HUES64 (cell line): ENCODE results near the gene GPR141.

Experiments
- H3K27ac ChIP-seq: 2 replicates; pipeline ENCODE4 v1.7.0; 2013; ENCODE audit warnings: low read depth, low read length, inconsistent platforms
- H3K27me3 ChIP-seq: 2 replicates; pipeline ENCODE4 v1.6.1; 2013; ENCODE audit warnings: mild to moderate bottlenecking, low read length; ENCODE audit not compliant: insufficient read depth
- H3K36me3 ChIP-seq: 2 replicates; pipeline ENCODE4 v1.6.1; 2013; ENCODE audit warnings: mild to moderate bottlenecking, low read length; ENCODE audit not compliant: insufficient read depth
- H3K4me1 ChIP-seq: 2 replicates; pipeline ENCODE4 v1.6.1; 2013; ENCODE audit warnings: mild to moderate bottlenecking, low read length, moderate library complexity; ENCODE audit not compliant: insufficient read depth
- H3K4me3 ChIP-seq: 2 replicates; pipeline ENCODE4 v1.5.1; 2013; ENCODE audit warnings: mild to moderate bottlenecking, low read length, moderate library complexity
- H3K9ac ChIP-seq: 2 replicates; pipeline ENCODE4 v1.6.1; 2013; ENCODE audit warnings: mild to moderate bottlenecking, low read depth, low read length
- H3K9me3 ChIP-seq: 2 replicates; pipeline ENCODE4 v1.6.1; 2013; ENCODE audit warnings: low read depth, low read length; ENCODE audit not compliant: insufficient read depth
- WGBS: fragments of 150-250, 120-280 bp; methylation state at CpG from one replicate; pipeline ENCODE4 v1.1.7; 2013; ENCODE audit warnings: missing lambda C conversion rate; 5-methylcytosine and 5-hydroxymethylcytosine counted together

Gene GPR141

DNA sequence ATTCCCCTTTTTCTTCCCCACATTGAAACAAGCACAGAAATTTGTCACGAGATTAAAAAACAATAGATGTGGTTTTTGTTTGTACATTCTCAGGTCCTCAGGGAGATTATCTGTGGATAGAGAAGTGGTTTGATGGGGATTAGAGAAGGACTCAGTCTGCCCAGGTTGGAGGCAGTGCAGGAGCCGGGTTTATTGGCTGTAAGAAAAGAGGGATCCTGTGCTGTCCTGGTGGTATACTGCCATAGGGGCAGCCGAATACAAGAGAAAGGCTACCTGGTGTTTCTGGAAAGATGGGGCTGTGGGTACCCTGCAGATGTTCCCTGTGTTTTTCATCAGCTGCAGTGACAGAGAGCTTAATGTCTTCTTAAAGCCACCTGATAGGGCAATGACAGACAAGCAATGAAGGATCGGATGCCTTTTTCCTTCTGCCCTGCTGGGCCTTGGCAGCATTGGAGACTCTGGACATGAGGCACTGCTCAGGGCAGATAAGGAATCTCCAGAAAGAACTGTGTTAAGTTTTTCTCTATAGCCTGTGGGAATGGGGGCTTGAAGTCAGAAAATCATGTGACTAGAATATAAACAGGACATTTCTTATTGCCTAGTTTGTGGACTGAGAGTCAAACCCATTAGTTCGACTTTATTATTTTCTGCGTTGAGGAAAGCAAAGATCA is 18.1 kb upstream of the GPR141 start:
- Histone ChIP-seq H3K9ac (no peak overlapping the region), H3K36me3 (no peaks in the 10 kb centered on the region), H3K4me3 (no peak overlapping the region), H3K9me3 (no peaks in the 10 kb centered on the region), H3K27me3 (no peaks in the 10 kb centered on the region), H3K4me1 (peaks cover 33% of the 10 kb centered on the region), H3K27ac (no peak overlapping the region)
- 82% methylated on average over 6 of the region's 6 CpGs for WGBS

DNA sequence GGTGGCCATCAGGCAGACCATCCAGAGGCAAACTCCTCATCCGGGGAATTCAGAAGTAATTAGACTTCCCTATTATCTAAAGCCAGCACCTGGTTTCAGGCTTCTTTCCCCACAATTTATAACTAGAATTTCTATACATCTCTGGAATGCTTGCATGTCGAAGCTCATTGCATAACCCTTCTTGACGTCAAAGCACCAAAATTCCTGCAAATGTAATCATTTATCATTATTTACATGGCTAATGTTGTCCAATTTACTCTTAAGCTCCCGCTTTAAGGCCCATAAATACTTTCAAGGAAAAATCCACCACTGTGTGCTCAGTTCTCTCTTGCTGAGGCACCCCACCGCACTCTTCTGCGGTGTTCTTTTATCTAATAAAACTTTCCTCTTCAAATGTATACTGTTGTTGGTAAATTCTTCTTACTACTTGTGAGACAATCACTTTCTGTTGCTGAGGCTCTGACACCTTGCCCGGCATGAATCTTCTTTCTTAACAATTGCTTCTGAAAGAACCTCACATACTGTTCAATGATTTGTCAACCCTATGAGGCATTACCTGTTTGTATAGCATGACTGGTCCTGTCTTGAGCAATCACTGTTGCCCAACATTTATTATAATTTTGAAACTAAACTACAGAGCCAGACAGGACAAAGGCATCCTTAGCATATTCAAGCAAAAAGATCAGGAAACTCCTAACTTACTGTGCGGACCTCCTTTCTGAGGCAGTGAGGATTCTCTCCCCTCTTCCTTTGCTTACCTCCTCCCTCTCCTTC is 17.4 kb upstream of the GPR141 start:
- no peak overlapping the region for H3K27ac ChIP-seq
- peaks cover 29% of the 10 kb centered on the region for H3K4me1 ChIP-seq
- WGBS, result 85% methylated on average over 8 of the region's 8 CpGs

GRCh38 chr7:37669818-37670217 is 13.7 kb upstream of the GPR141 start:
- Histone ChIP-seq H3K9ac (no peak overlapping the region), H3K4me1 (peaks cover 22% of the 10 kb centered on the region), H3K27me3 (no peaks in the 10 kb centered on the region), H3K36me3 (no peaks in the 10 kb centered on the region), H3K4me3 (no peak overlapping the region), H3K9me3 (no peaks in the 10 kb centered on the region), H3K27ac (no peak overlapping the region)
- WGBS, result 83% methylated on average over 1 of the region's 1 CpG

More for the DNA sequence above, 17.4 kb upstream of the GPR141 start:
- H3K4me3 ChIP-seq, result no peak overlapping the region
- H3K9ac ChIP-seq, result no peak overlapping the region
- no peaks in the 10 kb centered on the region for H3K9me3 ChIP-seq
- H3K36me3 ChIP-seq, result no peaks in the 10 kb centered on the region
- no peaks in the 10 kb centered on the region for H3K27me3 ChIP-seq

DNA sequence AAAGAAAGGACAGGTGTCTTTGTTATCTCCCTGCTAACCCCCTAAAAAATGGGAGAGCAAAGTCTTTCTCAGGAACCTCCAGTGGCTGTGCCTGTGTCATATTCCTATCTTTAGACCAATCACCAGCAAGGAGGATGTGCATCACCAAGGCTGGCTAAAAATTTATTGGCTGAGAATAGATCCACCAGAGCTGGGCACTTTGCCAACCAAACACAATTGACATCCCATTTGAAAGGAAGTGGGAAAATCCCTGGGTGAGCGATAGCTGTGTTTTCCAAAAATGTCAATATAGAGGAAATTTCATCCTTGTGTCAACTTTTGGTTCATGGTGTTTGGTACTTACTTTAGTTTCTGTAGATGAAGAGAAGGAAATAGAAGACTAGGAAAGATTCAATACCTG is 13.1 kb upstream of the GPR141 start:
- Histone ChIP-seq H3K36me3 (no peaks in the 10 kb centered on the region), H3K4me1 (peaks cover 16% of the 10 kb centered on the region), H3K27ac (no peak overlapping the region), H3K27me3 (no peaks in the 10 kb centered on the region), H3K9me3 (no peaks in the 10 kb centered on the region), H3K9ac (no peak overlapping the region), H3K4me3 (no peak overlapping the region)
- 100% methylated on average over 1 of the region's 1 CpG for WGBS

DNA sequence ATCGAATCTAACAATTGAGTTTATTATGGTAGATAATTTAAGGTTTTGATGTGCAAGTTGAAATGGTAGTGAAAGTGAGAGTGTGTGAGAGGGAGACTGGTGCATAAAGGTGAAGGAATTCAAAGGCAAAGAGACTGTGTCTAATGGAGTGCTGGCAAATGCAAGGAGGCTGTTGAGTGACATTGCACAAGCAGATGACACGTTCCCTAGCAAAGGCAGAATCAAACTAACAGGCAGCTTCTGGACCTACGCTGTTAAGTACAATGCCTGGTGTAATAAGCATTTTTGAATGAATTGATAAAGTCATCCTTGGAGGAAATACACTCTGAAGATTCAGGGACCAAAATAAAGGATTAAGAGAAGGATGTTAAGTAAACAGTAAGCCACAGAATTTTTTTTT is 11.7 kb upstream of the GPR141 start:
- no peak overlapping the region for H3K27ac ChIP-seq
- H3K9ac ChIP-seq, result no peak overlapping the region
- H3K4me3 ChIP-seq, result no peak overlapping the region
- 95% methylated on average over 3 of the region's 3 CpGs for WGBS
- peaks cover 3% of the 10 kb centered on the region; the same call in 1 of the 2 replicates for H3K4me1 ChIP-seq
- H3K36me3 ChIP-seq, result no peaks in the 10 kb centered on the region
- H3K27me3 ChIP-seq, result no peaks in the 10 kb centered on the region
- H3K9me3 ChIP-seq, result no peaks in the 10 kb centered on the region

- no peaks in the 10 kb centered on the region for H3K9me3 ChIP-seq
- WGBS, result 89% methylated on average over 3 of the region's 3 CpGs
- H3K27me3 ChIP-seq, result no peaks in the 10 kb centered on the region
- H3K9ac ChIP-seq, result no peak overlapping the region
- H3K27ac ChIP-seq, result no peak overlapping the region
- no peak overlapping the region for H3K4me3 ChIP-seq
- peaks cover 3% of the 10 kb centered on the region; the same call in 1 of the 2 replicates for H3K4me1 ChIP-seq
- no peaks in the 10 kb centered on the region for H3K36me3 ChIP-seq
These were observed 10.6 kb upstream of the GPR141 start for GRCh38 chr7:37672926-37673325.

GRCh38 chr7:37673523-37673922 is 10.0 kb upstream of the GPR141 start:
- no peak overlapping the region for H3K9ac ChIP-seq
- peaks cover 3% of the 10 kb centered on the region; the same call in 1 of the 2 replicates for H3K4me1 ChIP-seq
- H3K9me3 ChIP-seq, result no peaks in the 10 kb centered on the region
- H3K27ac ChIP-seq, result no peak overlapping the region
- H3K27me3 ChIP-seq, result no peaks in the 10 kb centered on the region
- WGBS, result 92% methylated on average over 1 of the region's 1 CpG
- H3K36me3 ChIP-seq, result no peaks in the 10 kb centered on the region
- no peak overlapping the region for H3K4me3 ChIP-seq

GRCh38 chr7:37674531-37674930 is 9.0 kb upstream of the GPR141 start:
- 92% methylated on average over 5 of the region's 5 CpGs for WGBS
- Histone ChIP-seq H3K36me3 (no peaks in the 10 kb centered on the region), H3K4me3 (no peak overlapping the region), H3K4me1 (peaks cover 3% of the 10 kb centered on the region; the same call in 1 of the 2 replicates), H3K27ac (no peak overlapping the region), H3K9ac (no peak overlapping the region), H3K27me3 (no peaks in the 10 kb centered on the region), H3K9me3 (no peaks in the 10 kb centered on the region)

DNA sequence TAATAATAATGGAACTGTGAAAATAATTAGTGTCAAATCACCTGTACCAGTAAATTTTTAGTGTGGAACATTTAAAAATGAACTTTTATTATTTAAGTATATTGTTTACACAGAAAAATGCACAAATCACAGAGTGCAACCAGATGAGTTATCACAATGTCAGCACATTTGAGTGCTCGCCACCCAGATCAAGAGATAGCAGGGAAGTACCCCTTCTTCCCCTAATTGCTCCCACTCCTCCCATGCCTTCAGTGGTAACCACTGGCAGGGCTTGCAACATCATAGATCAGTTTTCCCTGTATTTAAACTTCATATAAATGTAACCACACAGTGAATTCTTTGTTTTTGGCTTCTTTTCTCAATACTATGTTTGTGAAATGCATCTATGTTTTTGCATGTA is 7.8 kb upstream of the GPR141 start:
- H3K4me3 ChIP-seq, result no peak overlapping the region
- no peak overlapping the region for H3K27ac ChIP-seq
- H3K9ac ChIP-seq, result no peak overlapping the region
- WGBS, result 96% methylated on average over 1 of the region's 1 CpG
- no peaks in the 10 kb centered on the region for H3K4me1 ChIP-seq
- no peaks in the 10 kb centered on the region for H3K27me3 ChIP-seq
- H3K9me3 ChIP-seq, result no peaks in the 10 kb centered on the region
- H3K36me3 ChIP-seq, result no peaks in the 10 kb centered on the region

DNA sequence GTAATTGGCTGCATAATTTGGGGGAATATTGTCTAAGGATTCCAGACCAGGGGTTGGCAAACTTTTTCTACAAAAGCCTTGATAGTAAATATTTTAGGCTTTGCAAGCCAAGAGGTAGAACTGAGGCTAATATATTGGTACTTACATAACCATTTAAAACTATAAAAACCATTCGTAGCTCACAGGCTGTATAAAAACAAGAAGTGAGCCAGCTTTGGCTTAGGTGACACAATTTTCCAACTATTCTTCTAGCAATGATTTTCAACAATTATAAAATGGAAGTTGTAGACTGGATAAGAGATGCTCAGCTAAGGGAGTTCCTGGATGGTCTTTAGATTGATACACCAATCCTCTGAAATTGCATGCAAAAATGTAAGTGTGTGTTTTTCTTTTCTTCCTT is 1.4 kb downstream of the GPR141 start:
- Histone ChIP-seq H3K9ac (no peak overlapping the region), H3K4me1 (peaks cover 21% of the 10 kb centered on the region), H3K9me3 (no peaks in the 10 kb centered on the region), H3K27ac (no peak overlapping the region), H3K4me3 (no peak overlapping the region), H3K36me3 (no peaks in the 10 kb centered on the region), H3K27me3 (no peaks in the 10 kb centered on the region)
- WGBS, result 100% methylated on average over 1 of the region's 1 CpG

DNA sequence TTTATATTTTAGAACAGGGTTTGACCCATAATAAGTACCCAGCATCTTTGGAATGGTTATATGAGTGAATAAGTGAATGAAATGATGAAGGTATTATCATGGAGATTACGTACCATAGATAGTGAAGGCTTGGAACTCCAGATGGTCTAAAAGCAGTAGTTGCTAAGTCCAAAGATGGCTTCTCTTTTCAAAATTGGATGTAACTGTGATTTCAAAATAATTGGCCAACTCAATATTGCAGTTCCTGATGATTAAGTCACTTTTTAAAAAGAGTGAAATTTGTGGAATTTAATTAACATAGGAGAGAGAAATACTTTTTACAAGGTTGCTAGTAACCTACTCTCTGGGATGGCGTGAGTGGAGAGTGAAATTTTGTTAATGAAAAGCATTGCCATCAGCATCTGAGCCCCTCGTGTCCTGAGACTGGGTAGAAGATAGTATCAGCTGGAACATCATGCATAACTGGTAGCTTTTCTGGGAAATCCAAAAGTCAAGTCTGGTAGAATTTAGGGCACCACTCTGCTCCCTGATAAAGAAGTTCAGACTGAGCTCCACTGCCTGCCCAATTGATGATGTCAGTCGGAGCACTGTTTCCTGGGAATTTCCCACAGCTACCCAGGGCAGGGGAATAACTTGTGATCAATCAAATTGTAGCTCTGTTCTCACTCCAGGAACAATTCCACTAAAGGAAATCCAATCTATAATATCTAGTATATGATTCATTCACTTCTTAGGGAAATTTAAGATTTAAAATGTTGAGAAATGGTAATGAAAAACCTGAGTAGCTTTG is 3.2 kb downstream of the GPR141 start:
- Histone ChIP-seq H3K9me3 (no peaks in the 10 kb centered on the region), H3K27me3 (no peaks in the 10 kb centered on the region), H3K27ac (no peak overlapping the region), H3K36me3 (no peaks in the 10 kb centered on the region), H3K9ac (no peak overlapping the region), H3K4me1 (peaks cover 21% of the 10 kb centered on the region), H3K4me3 (no peak overlapping the region)
- WGBS, result 94% methylated on average over 4 of the region's 4 CpGs
